ENCODE results near the gene HEBP1.

- TF ChIP-seq POLR2AphosphoS5 (IDR thresholded peaks at IDR 0.05) (no peak), POLR2A (IDR thresholded peaks at IDR 0.05) (no peak)
- TF ChIP-seq, protein P1, sequence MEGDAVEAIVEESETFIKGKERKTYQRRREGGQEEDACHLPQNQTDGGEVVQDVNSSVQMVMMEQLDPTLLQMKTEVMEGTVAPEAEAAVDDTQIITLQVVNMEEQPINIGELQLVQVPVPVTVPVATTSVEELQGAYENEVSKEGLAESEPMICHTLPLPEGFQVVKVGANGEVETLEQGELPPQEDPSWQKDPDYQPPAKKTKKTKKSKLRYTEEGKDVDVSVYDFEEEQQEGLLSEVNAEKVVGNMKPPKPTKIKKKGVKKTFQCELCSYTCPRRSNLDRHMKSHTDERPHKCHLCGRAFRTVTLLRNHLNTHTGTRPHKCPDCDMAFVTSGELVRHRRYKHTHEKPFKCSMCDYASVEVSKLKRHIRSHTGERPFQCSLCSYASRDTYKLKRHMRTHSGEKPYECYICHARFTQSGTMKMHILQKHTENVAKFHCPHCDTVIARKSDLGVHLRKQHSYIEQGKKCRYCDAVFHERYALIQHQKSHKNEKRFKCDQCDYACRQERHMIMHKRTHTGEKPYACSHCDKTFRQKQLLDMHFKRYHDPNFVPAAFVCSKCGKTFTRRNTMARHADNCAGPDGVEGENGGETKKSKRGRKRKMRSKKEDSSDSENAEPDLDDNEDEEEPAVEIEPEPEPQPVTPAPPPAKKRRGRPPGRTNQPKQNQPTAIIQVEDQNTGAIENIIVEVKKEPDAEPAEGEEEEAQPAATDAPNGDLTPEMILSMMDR (IDR thresholded peaks at IDR 0.05), result no peak
Measured at GRCh38 chr12:12943586-12944260, 56.3 kb downstream of the HEBP1 start.

Data from upper lobe of left lung (tissue), 4 donors.